Right atrium auricular region (tissue), 2 donors: ENCODE measurements around the gene RPA3. TPM values are rescaled to one million over a fixed set of nuclear protein-coding genes. Genes with fewer than 3 reads are reported as not detected.
A peak's percentile ranks its signal among the peaks of the same experiment; 100 is the strongest.
"Not testable (repeated sequence)": the region's sequence is repeated elsewhere in the genome, so short reads cannot be mapped to it uniquely, and the experiment has no call there.

Experiments
- DNase-seq: peaks from one replicate; pipeline ENCODE4 v3.0.0-alpha.2; 2019; ENCODE audit warnings: low spot score
- H3K27ac ChIP-seq, 2 donors: fragments of 200-600 bp; sonication (generic); 1 replicate in 1 of 2; 2 replicates in 1 of 2; pipeline ENCODE4 v1.5.1; 2016 to 2019
- H3K27me3 ChIP-seq, 2 donors: fragments of 200-600 bp; sonication (generic); one replicate each; pipeline versions ENCODE4 v1.5.1 to v1.6.0; 2017 to 2019
- H3K36me3 ChIP-seq: fragments of 200-600 bp; sonication (generic); one replicate; pipeline ENCODE4 v1.5.1; 2016
- H3K4me1 ChIP-seq, 2 donors: fragments of 200-600 bp; sonication (generic); one replicate each; pipeline versions ENCODE4 v1.5.1 to v1.6.0; 2017 to 2019
- H3K4me3 ChIP-seq, 2 donors: fragments of 200-600 bp; sonication (generic); 1 replicate in 1 of 2; 2 replicates in 1 of 2; pipeline ENCODE4 v1.5.1; 2017 to 2019; ENCODE audit warnings: mild to moderate bottlenecking in 1 of 2, moderate library complexity in 1 of 2
- H3K9me3 ChIP-seq, 2 donors: fragments of 200-600 bp; sonication (generic); one replicate each; pipeline ENCODE4 v1.5.1; 2019
- total RNA-seq, 2 donors: library from RNA; depleted of rRNA; stranded (reverse); fragments of >200 nt; gene quantifications; one replicate each; pipeline ENCODE4 v1.1.0, GENCODE V29; 2016
- TF ChIP-seq, protein P1 (sequence below), 2 donors: fragments of 200-600 bp; sonication (generic); IDR thresholded peaks; one replicate each; pipeline ENCODE4 v1.5.1; 2019; ENCODE audit warnings: antibody characterized with exemption in 2 of 2

RPA3 gene
- total RNA-seq, 2 donors from 2014 or later: 15.6 to 18.0 TPM

DNA sequence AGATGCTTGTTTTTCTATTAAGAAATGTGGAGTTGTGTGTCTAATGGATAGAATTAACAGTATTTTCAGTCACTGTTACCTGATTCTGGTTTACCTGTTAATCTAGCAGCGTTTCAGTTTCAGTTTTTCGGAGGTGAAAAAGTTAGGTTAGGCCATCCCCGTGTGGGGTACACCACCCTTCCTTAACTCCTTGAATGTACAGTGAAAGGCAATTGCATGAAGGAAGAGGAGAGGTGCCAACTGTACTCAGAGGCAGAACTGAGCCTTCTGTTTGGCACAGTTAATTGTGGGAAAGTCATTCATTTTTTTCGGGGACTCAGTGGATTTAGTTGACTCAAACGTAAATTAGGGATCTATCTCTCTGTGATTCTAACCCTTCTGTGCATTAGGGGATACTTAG lies 35.5 kb downstream of the RPA3 start:
- no peak overlapping the region for H3K4me3 ChIP-seq
- DNase-seq: no peak
- H3K4me1 ChIP-seq: peaks cover 0 to 36% of the 10 kb centered on the region in 2 donors
- TF ChIP-seq, protein P1, sequence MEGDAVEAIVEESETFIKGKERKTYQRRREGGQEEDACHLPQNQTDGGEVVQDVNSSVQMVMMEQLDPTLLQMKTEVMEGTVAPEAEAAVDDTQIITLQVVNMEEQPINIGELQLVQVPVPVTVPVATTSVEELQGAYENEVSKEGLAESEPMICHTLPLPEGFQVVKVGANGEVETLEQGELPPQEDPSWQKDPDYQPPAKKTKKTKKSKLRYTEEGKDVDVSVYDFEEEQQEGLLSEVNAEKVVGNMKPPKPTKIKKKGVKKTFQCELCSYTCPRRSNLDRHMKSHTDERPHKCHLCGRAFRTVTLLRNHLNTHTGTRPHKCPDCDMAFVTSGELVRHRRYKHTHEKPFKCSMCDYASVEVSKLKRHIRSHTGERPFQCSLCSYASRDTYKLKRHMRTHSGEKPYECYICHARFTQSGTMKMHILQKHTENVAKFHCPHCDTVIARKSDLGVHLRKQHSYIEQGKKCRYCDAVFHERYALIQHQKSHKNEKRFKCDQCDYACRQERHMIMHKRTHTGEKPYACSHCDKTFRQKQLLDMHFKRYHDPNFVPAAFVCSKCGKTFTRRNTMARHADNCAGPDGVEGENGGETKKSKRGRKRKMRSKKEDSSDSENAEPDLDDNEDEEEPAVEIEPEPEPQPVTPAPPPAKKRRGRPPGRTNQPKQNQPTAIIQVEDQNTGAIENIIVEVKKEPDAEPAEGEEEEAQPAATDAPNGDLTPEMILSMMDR (IDR thresholded peaks at IDR 0.05): no peak
- no peaks in the 10 kb centered on the region for H3K36me3 ChIP-seq
- H3K9me3 ChIP-seq: no peaks in the 10 kb centered on the region
- no peak overlapping the region for H3K27ac ChIP-seq
- H3K27me3 ChIP-seq: no peaks in the 10 kb centered on the region

DNA sequence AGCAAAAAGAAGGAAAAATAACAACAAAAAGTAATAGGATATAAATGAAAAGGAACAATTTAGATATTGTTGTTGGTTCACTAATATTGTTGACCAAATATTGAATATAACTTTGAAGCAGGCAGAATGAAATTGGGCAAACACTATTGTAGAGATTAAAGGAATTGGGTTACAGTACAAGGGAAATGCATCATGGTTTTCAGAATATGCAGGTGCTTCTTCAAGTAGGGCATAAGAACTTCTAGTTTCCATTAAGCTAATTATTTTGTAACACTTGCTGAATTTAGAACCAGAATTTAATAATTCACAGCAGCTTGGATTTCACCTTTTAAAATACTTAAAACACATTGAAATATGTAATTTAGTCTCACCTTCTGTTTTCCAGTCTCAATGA lies 36.5 kb downstream of the RPA3 start:
- no peak overlapping the region for H3K4me3 ChIP-seq

DNA sequence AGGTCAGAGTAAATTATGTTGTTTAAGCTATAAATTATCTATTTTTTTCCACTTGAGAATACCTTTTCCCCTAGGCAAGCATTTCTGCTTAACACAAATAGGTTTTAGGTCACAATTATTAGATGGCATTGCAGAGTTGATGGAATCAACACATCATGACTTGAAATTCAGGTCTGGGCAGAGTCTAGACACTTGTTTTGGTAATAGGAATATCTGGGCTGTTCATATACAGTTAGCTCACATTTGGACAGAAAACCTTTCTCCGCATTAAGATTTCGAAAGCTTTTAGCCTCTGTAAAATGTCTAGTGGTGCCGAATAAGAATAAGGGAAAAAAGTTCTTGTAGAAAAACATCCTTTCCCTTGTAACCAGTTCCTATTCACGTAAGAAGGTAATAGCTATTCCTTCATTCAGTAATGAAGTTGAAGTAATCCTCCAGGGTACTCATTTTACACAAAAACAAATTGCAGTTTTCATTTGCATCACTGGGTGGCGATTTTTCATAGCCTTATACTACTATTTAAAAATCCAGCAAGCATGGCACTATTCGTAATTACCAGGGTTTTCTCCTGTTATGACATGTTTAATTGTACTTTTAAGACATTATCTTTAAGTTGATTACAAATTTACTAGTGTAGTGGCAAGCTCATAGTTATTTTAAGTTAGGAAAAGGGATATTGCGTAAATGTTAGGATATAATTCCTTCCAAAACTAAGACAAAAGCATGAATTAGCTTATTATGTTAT lies 37.0 kb downstream of the RPA3 start:
- Histone ChIP-seq H3K4me1 (peaks cover 0 to 21% of the 10 kb centered on the region in 2 donors), H3K27me3 (no peaks in the 10 kb centered on the region), H3K36me3 (no peaks in the 10 kb centered on the region), H3K27ac (peak overlapping the region; percentile 20 to 73), H3K4me3 (no peak overlapping the region), H3K9me3 (no peaks in the 10 kb centered on the region)
- no peak for DNase-seq
- TF ChIP-seq, protein P1 (IDR thresholded peaks at IDR 0.05): peak; percentile 41 to 74

More for the DNA sequence above, 36.5 kb downstream of the RPA3 start:
- no peak for DNase-seq
- Histone ChIP-seq H3K9me3 (no peaks in the 10 kb centered on the region), H3K27ac (no peak overlapping the region), H3K27me3 (no peaks in the 10 kb centered on the region), H3K4me1 (peaks cover 0 to 26% of the 10 kb centered on the region in 2 donors), H3K36me3 (no peaks in the 10 kb centered on the region)
- TF ChIP-seq, protein P1 (IDR thresholded peaks at IDR 0.05): no peak

DNA sequence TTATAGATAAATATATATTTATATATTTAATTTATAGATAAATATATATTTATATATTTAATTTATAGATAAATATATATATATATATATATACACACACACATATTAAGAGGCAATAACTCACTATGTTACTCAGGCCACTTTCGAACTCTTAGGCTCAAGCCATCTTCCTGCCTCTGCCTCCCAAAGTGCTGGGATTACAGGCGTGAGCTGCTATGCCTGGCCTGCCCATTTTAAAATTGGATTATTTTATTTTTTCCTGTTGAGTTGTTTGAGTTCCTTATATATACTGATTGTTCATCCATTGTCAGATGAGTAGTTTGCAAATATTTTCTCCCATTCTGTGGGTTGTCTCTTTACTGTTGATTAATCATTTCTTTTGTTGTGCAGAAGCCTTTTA lies 38.8 kb downstream of the RPA3 start:
- H3K27ac ChIP-seq, H3K9me3 ChIP-seq, DNase-seq, H3K4me3 ChIP-seq, H3K27me3 ChIP-seq, H3K36me3 ChIP-seq: not testable (repeated sequence)
- H3K4me1 ChIP-seq: peaks cover 0 to 21% of the 10 kb centered on the region in 2 donors

DNA sequence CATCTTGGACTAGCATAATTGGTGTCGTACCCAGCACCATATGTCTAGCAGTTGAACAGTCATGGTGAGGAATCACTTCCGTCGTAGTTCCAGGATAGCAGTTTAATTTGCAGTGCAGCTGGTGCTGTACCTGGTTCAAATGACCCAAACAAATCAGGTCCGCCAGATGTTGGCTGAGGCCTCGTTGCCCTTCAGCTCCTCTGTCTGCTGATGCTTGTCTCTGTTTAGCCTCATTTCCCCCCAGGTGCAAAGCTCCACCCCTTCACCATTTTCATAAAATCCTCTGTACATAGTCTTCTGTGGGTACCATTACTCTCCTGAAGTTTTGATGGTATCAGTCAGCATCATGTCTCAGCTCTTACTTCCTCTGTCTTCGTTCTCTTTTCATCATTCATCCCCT lies 42.7 kb downstream of the RPA3 start:
- Histone ChIP-seq H3K27me3 (no peaks in the 10 kb centered on the region), H3K36me3 (no peaks in the 10 kb centered on the region), H3K4me3 (no peak overlapping the region), H3K9me3 (no peaks in the 10 kb centered on the region), H3K4me1 (no peaks in the 10 kb centered on the region), H3K27ac (no peak overlapping the region)
- TF ChIP-seq, protein P1 (IDR thresholded peaks at IDR 0.05): no peak
- DNase-seq: no peak

DNA sequence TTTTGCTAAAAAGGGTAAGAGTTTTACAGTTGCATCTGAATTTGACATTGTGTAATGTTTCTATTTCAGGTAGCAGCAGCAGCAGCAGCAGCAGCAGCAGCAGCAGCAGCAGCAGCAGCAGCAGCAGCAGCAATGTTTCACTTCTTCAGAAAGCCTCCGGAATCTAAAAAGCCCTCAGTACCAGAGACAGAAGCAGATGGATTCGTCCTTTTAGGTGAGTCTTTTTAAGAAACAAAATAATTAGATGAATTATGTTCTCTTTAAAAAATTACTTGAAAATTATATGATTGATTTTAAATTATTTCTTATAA lies 45.2 kb downstream of the RPA3 start:
- no peak overlapping the region for H3K27ac ChIP-seq

More for the DNA sequence above, 45.2 kb downstream of the RPA3 start:
- Histone ChIP-seq H3K4me1 (no peaks in the 10 kb centered on the region), H3K27me3 (no peaks in the 10 kb centered on the region), H3K9me3 (no peaks in the 10 kb centered on the region), H3K4me3 (no peak overlapping the region), H3K36me3 (no peaks in the 10 kb centered on the region)
- no peak for DNase-seq
- TF ChIP-seq, protein P1 (IDR thresholded peaks at IDR 0.05): no peak
